ENCODE results near the gene ARIH1.
"Not testable (repeated sequence)": the region's sequence is repeated elsewhere in the genome, so short reads cannot be mapped to it uniquely, and the experiment has no call there.

Gene ARIH1

GRCh38 chr15:72473614-72474465 lies at the start of gene ARIH1:
Gene ARIH1, plus strand, starts transcription at chr15:72474330. Its CDS starts 310 bp downstream, at chr15:72474640.
- peak; percentile 86 to 92 for DNase-seq (ENCODE audit: low read depth in 2 of 2)

DNA sequence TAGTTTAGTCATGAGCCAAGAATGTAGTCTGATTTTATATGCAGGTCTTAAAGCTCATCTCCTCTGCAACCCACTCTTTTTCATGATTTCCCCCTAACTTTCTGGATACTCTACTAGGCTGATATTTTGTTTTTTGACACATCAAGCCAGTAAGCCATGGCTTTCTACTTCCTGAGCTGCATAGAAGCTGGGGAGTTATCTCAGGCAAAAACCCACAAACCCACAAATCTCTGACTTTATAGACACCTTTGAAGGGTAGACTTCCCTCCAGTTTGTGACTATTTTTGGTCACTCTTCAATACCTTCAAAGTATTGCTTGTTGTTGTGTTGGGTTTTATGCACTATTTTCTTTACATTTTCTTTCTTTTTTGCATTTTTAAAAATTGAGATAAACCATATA lies 47.4 kb upstream of the ARIH1 start:
- DNase-seq (ENCODE audit: low read depth in 2 of 2), result no peak

DNA sequence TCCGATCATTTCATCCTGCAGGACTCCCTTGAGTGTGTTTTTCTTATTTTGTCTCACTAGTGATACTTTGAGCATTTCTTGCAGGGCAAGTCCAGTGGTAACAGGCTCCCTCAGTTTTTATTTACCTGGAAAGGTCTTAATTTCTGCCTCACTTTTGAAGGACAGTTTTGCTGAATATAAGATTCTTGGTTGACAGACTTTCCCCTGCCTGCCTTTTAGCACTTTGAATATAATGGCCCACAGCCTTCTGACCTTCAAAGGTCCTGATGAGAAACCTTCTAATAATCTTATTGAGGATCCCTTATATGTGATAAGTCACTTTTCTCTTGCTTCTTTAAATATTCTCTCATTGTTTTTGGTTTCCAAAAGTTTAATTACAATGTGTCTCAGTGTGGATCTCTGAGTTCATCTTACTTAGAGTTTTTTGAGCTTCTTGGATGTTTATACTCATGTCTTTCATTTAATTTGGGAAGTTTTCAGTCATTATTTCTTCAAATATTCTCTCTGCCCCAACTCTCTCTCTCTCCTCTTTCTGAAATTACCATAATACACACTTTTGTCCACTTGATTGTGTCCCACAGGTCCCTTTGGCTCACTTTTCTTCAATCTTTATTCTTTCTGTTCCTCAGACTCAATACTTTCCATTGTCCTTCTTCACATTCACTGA lies 36.3 kb upstream of the ARIH1 start:
- no peak for DNase-seq (ENCODE audit: low read depth in 2 of 2)

GRCh38 chr15:72442848-72443247 lies 31.3 kb upstream of the ARIH1 start:
- not testable (repeated sequence) for DNase-seq (ENCODE audit: low read depth in 2 of 2)

DNA sequence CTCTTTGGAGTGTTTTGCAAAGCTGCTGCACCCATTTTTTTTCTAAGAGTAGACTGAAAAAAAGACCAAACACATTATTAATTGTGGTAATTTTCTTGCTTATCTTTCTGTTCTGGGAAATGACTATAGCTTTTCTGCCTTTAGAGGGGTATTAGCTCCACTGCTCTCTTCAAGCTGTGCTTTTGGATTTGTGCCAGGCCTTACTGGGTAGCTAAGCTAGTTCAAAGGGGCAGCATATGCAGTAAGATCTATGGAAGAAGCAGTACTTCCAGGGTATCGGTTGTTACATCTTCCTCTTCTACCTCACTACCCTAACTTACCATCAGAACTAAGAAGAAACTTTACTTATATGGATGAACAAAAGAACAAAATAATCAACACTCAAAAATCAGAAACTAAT lies 28.7 kb upstream of the ARIH1 start:
- no peak for DNase-seq (ENCODE audit: low read depth in 2 of 2)

DNA sequence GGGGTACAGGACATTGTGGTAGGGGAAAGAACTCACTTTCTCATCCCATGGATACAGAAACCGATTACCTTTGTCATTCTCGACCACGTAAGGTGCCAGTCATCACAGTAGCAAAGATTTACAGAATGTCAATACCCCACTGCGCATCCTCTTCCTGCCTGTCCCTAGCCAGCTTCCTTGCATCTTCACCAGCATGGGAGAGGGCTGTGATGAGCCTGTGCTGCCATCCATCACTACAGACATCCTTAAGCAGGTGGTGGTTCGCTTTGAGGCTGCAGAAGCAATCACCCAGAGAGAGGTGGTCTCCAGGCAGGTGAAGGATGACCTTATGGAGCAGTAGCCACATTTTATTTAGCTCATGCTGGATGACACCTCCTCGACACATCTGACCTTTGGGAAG lies 23.3 kb upstream of the ARIH1 start:
- DNase-seq (ENCODE audit: low read depth in 2 of 2), result no peak

DNA sequence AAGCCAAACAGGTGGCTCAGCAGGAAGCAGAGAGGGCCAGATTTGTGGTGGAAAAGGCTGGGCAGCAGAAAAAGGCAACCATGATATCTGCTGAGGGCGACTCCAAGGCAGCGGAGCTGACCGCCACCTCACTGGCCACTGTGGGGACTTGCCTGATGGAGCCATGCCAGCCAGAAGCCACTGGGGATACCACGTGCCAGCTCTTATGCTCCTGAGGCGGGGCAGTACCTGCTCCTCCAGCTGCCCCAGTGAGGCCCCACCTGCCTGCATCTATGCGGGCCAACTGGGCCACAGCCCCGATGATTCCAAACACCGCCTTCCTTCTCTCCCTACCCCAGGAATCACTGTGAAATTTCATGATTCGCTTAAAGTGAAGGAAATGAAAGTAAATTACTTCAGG lies 22.9 kb upstream of the ARIH1 start:
- no peak for DNase-seq (ENCODE audit: low read depth in 2 of 2)

DNA sequence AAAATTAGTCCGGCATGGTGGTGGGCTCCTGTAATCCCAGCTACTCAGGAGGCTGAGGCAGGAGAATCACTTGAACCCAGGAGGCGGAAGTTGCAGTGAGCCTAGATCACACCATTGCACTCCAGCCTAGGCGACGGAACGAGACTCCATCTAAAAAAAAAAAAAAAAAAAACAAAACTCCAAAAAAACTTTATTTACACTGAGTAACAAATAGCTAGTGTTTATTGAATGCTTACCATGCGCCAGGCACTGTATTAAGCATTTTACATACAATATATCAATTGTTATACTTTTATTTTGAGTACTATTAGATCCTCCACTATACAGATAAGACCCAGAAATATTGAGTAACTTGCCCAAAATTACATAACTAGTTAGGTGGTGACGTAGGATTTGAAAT lies 17.4 kb upstream of the ARIH1 start:
- DNase-seq (ENCODE audit: low read depth in 2 of 2), result no peak

- DNase-seq (ENCODE audit: low read depth in 2 of 2), result no peak
These were observed 13.7 kb upstream of the ARIH1 start for GRCh38 chr15:72460402-72460801.

- no peak for DNase-seq (ENCODE audit: low read depth in 2 of 2)
These were observed 10.4 kb upstream of the ARIH1 start for GRCh38 chr15:72463702-72464101.

- DNase-seq (ENCODE audit: low read depth in 2 of 2), result no peak
These were observed 9.9 kb upstream of the ARIH1 start for GRCh38 chr15:72464251-72464650.

DNA sequence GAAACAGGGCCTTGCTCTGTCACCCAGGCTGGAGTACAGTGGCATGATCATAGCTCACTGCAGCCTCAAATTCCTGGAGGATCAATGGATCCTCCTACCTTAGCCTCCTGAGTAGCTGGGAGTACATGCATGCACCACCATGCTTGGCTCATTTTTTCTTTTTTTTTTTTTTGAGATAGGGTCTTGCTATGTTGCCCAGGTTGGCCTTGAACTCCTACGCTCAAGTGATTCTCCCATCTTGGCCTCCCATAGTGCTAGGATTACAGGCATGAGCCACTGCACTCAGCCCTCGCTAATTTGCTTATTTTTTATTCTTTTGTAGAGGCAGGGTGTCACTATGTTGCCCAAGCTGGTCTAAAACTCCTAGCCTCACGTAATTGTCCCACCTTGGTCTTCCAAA lies 6.0 kb upstream of the ARIH1 start:
- no peak for DNase-seq (ENCODE audit: low read depth in 2 of 2)

GRCh38 chr15:72472992-72473610 lies 1.0 kb upstream of the ARIH1 start:
- DNase-seq (ENCODE audit: low read depth in 2 of 2), result no peak

GRCh38 chr15:72474466-72474911 lies 359 bp downstream of the ARIH1 start:
- DNase-seq (ENCODE audit: low read depth in 2 of 2), result no peak

DNA sequence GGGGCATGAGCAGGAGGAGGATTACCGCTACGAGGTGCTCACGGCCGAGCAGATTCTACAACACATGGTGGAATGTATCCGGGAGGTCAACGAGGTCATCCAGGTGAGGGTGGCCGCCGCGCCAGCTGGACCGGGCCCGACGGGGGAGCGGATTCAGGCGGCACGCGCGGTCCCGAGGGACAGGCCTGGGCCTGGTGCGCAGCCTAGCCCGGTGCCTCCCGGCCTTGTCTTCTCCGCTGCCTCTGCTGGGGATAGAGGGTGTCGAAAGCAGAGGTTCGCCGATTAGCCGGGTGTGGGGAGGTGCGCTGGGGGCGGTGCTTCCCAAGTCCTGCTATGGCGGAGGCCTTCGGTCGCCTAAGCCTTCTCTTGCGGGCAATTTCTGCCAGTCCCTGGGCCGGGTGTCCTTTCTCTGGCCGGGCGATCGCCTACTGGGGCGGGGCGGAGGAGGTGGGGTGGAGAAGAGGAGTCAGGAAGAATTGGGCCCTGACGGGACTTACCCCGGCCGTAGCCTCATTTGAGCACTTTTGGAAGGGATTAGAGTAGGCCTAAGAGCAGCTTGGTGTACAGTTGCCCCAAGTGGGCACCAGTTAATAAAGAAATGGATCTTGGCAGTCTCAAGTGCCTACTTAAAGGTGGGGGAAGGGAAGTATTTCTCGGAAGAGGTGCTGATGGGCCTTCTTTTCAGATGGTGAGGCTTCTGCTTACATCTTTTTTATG lies 940 bp downstream of the ARIH1 start:
- DNase-seq (ENCODE audit: low read depth in 2 of 2), result peak; percentile 58 to 77

- DNase-seq (ENCODE audit: low read depth in 2 of 2), result no peak
These were observed 1.5 kb downstream of the ARIH1 start for GRCh38 chr15:72475674-72476073.

- not testable (repeated sequence) for DNase-seq (ENCODE audit: low read depth in 2 of 2)
These were observed 2.2 kb downstream of the ARIH1 start for GRCh38 chr15:72476330-72476729.

- no peak for DNase-seq (ENCODE audit: low read depth in 2 of 2)
These were observed 7.0 kb downstream of the ARIH1 start for GRCh38 chr15:72481015-72481659.

DNA sequence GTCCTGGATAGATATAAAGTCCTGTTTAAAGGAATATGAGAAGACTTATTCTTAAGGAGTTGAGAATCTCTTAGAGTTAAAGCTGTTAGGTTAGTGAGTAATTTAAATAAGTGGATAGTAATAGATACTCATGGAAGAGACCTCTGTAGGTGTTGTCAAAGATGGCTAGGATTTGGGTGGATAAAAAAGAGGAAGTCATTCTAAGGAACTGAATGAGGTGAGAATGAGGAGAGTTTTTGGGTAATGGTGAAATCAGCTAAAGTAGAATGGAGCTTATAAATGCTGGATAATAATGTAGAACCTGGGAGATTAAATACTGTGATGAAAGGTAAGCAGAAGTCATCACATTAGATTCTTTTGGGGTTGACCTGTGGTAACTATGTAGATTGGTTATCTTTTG lies 8.1 kb downstream of the ARIH1 start:
- DNase-seq (ENCODE audit: low read depth in 2 of 2), result no peak

DNA sequence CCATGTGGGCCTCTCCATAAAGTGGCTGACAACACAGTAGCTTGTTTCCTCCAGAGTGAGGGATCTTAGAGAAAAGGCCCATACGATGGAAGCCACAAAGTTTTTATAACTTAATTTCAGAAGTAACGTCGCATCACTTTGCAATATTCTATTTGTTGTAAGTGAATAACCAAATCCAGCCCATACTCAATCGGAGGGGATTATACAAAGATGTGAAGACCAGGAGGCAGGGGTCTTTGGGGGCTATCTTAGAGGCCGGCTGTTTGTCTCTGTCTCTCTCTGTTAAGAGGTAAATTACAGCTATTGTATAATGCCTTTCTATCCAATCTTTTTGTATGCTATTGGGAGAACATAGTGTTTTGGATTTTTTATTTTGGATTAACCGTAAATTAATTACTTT lies 9.1 kb downstream of the ARIH1 start:
- no peak for DNase-seq (ENCODE audit: low read depth in 2 of 2)

- no peak for DNase-seq (ENCODE audit: low read depth in 2 of 2)
These were observed 12.0 kb downstream of the ARIH1 start for GRCh38 chr15:72486144-72486543.
